Kidney epithelial cell (primary cell): ENCODE data around the gene RAB40A. TPM values are rescaled to one million over a fixed set of nuclear protein-coding genes. Genes with fewer than 3 reads are reported as not detected.
A peak's percentile ranks its signal among the peaks of the same experiment; 100 is the strongest.
"Not testable (repeated sequence)": the region's sequence is repeated elsewhere in the genome, so short reads cannot be mapped to it uniquely, and the experiment has no call there.

Experiments
- DNase-seq: peaks from one replicate; pipeline ENCODE4 v3.0.0-alpha.2; 2010; ENCODE audit warnings: low read depth
- H3K27me3 ChIP-seq: 2 replicates; pipeline ENCODE4 v1.6.0; 2011; ENCODE audit warnings: low read length; ENCODE audit not compliant: control insufficient read depth, insufficient read depth
- H3K36me3 ChIP-seq: 2 replicates; pipeline ENCODE4 v1.5.1; 2011; ENCODE audit warnings: low read length; ENCODE audit not compliant: control insufficient read depth, insufficient read depth
- H3K4me3 ChIP-seq: 2 replicates; pipeline ENCODE4 v1.5.1; 2011; ENCODE audit warnings: low read depth, mild to moderate bottlenecking, control low read depth, low read length
- total RNA-seq: library from RNA; depleted of rRNA; stranded (reverse); fragments of >200 nt; gene quantifications from 2 replicates; pipeline ENCODE4 v1.2.3, GENCODE V29; 2015
- TF ChIP-seq, protein P1 (sequence below): IDR thresholded peaks from 2 replicates; pipeline ENCODE4 v1.5.1; 2011; ENCODE audit warnings: mild to moderate bottlenecking, moderate library complexity, low read length, control low read depth, inconsistent platforms; ENCODE audit not compliant: insufficient read depth, poor library complexity, severe bottlenecking

The RAB40A gene
- total RNA-seq, 1 donor from 2014 or later = 0.13 TPM

DNA sequence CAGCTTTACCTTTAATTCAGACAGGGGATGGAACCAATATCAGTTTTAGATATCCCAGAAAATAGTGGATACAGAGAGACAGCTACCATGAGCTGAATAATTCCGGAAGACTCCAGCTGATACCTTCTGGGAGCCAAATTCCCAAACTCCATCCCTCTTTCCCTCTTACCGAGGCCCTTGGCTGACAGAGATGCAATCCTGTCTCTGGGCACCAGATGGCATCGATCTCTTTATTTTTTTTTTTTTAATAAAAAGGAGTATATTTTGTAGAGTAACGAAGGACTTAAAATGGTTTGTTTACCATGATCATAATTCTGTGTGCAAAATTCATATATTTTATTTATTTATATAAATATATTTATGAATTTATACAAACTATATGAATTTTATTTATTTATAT lies 31.0 kb downstream of the RAB40A start:
- H3K27me3 ChIP-seq = no peaks in the 10 kb centered on the region
- no peaks in the 10 kb centered on the region for H3K36me3 ChIP-seq
- TF ChIP-seq, protein P1, sequence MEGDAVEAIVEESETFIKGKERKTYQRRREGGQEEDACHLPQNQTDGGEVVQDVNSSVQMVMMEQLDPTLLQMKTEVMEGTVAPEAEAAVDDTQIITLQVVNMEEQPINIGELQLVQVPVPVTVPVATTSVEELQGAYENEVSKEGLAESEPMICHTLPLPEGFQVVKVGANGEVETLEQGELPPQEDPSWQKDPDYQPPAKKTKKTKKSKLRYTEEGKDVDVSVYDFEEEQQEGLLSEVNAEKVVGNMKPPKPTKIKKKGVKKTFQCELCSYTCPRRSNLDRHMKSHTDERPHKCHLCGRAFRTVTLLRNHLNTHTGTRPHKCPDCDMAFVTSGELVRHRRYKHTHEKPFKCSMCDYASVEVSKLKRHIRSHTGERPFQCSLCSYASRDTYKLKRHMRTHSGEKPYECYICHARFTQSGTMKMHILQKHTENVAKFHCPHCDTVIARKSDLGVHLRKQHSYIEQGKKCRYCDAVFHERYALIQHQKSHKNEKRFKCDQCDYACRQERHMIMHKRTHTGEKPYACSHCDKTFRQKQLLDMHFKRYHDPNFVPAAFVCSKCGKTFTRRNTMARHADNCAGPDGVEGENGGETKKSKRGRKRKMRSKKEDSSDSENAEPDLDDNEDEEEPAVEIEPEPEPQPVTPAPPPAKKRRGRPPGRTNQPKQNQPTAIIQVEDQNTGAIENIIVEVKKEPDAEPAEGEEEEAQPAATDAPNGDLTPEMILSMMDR = peak; percentile 48
- no peak overlapping the region for H3K4me3 ChIP-seq
- no peak for DNase-seq

DNA sequence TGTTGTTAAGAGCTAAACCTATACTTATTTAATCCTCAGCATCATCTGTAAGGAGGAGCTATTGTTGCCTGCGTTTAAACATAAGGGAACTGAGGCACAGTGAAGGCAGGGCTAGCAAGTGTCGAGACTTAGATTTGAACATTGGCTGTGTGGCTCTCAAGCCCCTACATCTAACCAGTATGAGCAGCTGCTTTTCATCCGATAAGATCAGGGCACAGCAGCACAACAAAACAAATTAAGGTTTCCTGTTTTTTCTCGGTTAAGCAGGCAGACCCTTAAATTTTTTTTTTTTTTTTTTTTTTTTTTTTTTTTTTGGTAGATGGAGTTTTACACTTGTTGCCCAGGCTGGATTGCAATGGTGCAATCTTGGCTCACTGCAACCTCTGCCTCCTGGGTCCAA lies 35.6 kb downstream of the RAB40A start:
- Histone ChIP-seq H3K36me3 (no peaks in the 10 kb centered on the region), H3K27me3 (no peaks in the 10 kb centered on the region), H3K4me3 (no peak overlapping the region)
- TF ChIP-seq, protein P1 = no peak
- no peak for DNase-seq

DNA sequence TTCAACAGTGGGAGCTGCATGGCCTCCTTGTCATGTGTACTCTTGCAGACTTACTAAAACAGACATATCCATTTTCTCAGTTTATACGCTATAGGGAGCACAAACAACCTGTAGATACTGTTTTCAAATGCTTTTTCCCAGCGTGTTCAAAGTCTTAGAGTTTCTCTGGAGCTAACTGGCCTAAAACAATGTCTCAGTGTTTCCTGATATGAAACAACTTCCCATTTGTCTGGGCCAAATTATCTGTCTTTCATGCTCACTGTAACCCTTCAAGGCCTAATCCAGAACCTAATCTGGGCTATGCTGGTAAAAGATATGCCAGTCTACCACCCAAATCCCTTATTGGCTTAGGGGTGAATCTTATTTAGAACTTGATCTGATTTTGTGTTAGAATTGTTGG lies 38.8 kb downstream of the RAB40A start:
- TF ChIP-seq, protein P1 = no peak
- Histone ChIP-seq H3K27me3 (no peaks in the 10 kb centered on the region), H3K4me3 (no peak overlapping the region), H3K36me3 (no peaks in the 10 kb centered on the region)
- DNase-seq = no peak

DNA sequence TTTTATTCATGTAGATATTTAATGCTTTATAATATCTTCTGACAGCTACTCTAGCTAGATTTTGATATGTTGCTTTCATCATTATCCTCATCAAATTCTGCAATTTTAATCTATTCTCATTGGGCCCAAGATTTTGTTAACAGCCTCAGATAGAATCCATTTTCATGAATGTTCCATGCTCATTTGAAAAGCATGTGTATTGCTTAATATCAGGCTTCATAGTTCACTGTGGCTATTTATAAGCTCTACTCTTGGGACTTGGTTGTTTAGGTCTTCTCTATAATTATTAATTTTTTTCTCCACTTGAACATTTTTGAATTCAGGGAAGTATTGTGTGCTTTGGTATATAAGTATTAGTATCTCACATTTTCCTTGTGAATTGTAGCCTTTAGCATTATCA lies 41.8 kb downstream of the RAB40A start:
- H3K27me3 ChIP-seq = no peaks in the 10 kb centered on the region
- H3K36me3 ChIP-seq = no peaks in the 10 kb centered on the region
- DNase-seq = no peak
- no peak overlapping the region for H3K4me3 ChIP-seq
- TF ChIP-seq, protein P1 = no peak

DNA sequence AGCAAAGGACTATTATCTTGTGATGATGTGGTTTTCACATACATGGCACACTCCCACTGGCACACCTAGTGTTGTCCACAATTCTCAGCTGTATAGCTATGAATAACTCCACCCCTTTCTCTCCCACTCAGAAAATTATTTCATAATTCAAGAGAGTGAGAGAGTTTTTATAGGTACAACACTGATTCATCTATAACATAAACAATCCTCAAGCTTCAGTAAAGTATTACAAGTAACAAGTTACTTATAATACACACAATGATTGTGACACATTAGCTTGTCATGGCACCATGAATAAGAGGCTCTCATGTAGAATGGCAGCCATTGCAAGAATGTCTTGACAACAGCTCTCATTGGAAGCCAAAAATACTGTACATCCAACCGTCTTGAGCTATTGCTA lies 43.9 kb downstream of the RAB40A start:
- Histone ChIP-seq H3K4me3 (no peak overlapping the region), H3K27me3 (no peaks in the 10 kb centered on the region), H3K36me3 (no peaks in the 10 kb centered on the region)
- TF ChIP-seq, protein P1 = no peak
- no peak for DNase-seq

DNA sequence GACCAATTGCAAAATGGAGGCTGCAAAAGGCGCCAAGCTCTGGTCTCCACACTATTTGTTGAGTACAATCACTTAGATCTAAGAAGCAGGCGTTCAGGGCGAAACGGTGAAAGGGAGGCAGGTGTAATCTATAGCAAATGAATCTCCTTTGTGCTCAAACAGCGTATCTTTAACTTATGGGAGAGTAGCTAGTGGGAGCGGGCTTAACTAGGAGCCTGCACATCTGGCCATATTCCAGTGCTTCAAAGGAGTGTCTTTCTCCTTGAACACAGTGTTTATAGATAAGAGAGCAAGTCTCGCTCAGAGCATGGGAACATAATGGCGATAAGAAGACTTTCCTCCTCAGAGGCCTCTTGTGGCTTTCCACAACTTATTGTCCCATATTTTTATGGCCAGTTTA lies 49.3 kb downstream of the RAB40A start:
- H3K4me3 ChIP-seq, H3K27me3 ChIP-seq, H3K36me3 ChIP-seq, DNase-seq: not testable (repeated sequence)

DNA sequence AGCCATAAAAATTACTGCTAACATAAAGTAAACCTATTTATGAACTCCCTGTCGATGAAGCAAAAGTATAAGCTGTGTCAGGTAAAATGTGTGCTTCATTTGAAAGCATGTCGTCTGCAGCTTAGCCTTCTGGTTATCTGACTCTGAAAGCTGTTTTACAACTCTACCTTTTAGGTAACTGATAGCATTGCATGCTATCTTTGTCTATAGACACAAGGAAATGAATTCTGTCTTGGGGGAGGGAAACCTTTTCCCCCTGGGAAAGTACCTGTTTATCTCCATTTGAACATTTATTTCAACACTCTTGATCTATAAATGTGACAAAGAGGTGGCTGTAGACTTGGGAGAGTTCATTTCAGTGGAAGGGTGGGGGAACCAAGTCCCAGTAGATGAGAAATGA lies 51.4 kb downstream of the RAB40A start:
- H3K36me3 ChIP-seq = no peaks in the 10 kb centered on the region
- no peaks in the 10 kb centered on the region for H3K27me3 ChIP-seq
- TF ChIP-seq, protein P1 = no peak
- no peak overlapping the region for H3K4me3 ChIP-seq
- DNase-seq = no peak
